Stimulated activated CD4-positive, alpha-beta T cell treated with anti-CD3 and anti-CD28 coated beads, Interleukin-1b, Interleukin-23, amount 100 ng/mL, for 1 hour (primary cell): Measurements from ENCODE around the gene TRPC6.

Experiments
- DNase-seq, 2 donors: peaks; one replicate each; pipeline ENCODE4 v3.0.0-alpha.2; 2020; ENCODE audit warnings: low read depth in 2 of 2

Gene TRPC6

DNA sequence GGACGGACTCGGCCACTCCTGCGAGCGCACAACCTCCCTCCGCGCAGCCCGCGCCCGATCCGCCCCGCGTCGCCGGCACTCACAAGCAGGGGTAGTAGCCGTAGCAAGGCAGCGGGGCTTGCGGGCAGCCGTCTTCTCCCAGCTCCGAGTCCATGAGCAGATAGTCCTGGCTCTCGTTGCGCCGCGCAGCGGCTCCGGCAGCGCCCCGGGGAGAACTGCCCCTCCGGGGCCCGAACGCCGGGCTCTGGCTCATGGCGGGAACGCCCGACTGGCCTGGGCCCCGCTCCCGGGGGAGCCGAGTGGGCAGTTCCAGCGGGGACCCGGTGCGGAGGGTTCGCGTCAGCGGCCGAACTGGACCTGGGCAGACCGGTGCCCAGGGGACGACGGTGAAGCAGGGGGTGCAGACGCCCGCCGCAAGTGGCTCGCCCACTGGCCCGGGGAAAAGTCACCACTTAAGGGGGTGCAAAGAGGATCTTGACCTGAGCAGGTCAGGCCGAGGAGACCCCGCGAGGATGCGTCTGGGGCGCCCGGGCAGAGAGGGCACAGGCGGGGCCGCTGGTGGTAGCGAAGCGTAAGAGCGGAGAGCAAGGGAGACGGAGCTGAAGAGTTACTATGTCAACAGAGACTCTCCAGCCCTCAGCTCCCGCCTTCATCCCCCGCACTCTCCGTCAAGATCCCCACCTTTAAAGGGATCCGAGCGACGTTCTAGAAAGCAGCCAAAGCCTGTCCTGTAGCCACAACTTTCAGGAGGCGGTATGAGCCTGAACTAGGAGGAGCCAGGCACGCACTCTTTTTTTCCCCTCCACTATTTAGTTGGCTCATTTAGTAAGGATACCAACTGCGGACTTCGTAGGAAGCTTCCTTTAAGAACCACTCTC, at the start of gene TRPC6:
TSS of gene TRPC6 (minus strand) at position 757 of the 878 bp plus-strand sequence. CDS start at position 253, 504 bp downstream.
- DNase-seq, result no peak

DNA sequence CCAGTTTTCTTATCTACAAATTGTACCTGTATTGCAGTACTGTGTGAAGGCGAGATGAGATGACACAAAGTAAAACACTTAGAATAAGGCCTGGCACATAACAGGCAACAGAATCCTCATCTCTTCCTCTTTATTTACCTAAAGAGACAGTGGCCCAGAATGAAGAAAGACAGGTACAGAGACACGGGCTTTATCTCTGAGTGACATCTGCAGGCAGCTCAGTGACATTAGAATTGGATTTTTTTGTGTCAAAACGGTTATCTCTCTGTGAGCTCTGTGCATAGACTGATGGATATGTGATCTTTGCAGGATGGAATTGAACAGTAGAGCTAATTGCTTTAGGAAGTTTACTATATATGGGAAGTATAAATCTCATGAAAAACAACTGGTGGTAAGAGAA, 36.2 kb upstream of the TRPC6 start:
- DNase-seq, result no peak

DNA sequence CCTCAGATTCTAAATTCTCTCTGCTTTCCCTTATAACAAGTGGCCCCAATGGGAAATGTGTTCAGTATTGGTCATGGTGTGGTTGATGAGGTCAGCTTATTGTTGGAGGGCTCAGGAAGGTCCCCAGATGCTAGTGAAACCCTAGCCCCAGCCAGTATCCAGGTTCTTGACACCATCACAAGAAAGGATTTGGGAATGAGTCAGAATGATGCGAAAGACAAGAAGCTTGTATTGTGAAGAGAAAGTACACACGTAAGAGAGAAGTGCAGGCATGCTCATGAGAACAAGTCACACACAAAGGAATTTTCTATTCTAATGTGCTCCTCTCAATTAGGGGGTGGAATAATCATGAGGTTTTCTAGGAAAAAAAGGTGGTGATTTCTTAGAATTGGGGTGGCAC, 34.9 kb upstream of the TRPC6 start:
- DNase-seq, result no peak

DNA sequence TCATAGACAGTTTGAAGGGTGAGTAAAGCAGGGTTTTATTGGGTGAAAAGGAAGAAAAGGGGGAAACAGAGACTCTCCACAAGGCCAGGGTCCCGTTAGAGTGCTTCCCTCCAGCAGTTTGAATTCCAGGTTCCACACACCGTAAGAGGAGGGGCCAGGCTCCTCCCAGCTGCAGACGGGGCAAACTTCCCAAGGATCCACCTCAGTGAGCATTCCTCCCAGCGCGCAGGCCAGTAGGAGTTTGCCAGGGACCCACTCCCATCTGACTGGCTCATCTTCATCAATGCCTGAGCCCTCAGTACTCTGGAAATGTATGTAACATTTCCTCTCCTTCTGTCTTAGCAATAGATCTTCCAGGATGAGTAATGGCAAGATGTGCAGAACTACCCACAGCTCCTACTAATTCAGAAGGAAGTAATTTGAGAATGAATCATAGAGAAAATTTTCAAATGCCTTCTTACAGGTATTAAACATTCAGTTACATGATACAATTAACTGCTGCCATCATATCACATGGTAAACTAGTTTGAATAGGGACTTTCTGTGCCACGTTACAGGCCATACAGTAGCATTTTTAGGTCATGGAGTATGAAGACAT, 34.0 kb upstream of the TRPC6 start:
- DNase-seq, result no peak

DNA sequence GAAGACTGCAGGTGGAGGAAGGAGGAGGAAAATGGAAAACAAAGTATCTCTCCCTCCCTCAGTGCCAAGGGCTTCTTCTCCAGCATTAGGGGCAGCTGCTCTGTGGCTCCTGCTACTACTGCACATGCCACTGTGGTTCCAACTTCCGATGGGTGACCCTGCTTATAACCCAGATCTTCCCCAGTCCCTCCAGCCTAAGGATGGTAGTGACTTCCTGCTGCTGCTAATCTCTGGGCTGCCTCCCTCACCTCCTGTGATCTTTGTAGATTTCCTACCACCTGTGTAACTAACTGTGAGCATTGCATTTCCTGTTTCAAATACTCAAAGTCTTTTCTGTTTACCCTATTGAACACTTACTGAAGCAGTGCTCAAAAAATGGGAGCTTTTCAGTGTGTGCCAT, 28.7 kb upstream of the TRPC6 start:
- no peak for DNase-seq

DNA sequence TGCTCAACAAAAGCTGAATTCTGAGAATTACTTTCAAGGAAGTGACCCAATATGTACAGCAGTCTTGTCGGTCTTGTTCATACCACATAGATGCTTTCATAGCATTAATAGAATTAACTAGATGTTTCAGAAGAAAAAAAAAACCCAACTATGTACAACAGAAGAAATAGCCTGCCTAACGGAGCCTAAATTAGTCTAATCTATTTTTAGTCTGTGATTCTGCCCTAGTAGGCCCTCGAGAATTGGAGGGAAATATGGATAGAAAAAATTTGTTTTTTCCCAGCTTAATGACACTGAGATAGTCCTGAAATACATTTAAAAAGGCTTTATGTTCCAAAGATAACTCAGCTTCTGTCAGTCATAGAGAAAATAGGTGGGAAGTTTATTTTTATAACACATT, 17.1 kb upstream of the TRPC6 start:
- no peak for DNase-seq

DNA sequence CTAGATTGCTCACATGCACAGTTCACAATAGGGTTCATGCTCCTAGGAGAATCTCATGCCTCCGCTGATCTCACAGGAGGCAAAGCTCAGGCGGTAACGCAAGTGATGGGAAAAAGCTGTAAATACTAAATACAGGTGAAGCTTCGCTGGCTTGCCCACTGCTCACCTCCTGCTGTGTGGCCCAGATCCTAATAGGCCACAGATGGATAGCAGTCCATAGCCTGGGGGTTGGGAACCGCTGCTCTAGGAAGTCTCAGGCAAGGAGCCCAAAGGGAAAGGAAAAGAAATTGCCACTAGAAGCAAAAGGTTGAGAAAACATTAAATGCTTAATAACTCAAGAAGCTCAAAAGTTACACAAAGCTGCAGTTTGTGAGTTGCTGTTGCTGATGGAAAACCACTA, 3.2 kb upstream of the TRPC6 start:
- DNase-seq, result no peak

DNA sequence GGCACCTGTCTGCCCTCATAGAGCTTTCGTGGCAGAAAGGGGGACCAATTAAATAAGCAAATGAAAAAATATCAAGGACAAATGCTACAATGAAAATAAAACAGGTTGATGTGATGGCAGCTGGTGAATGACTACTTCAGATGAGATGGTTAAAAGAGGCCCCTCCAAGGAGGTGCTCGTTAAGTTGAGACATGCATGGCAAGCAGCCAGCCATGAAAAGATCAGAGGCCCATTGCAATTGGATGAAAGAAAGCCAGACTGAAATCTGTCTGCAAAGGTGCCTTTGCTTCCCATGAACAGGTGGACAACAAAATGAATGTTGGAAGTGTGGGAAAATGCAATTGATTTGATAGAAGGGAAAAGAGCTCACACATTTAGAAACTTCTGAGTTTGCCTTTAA, 848 bp upstream of the TRPC6 start:
- DNase-seq, result no peak

DNA sequence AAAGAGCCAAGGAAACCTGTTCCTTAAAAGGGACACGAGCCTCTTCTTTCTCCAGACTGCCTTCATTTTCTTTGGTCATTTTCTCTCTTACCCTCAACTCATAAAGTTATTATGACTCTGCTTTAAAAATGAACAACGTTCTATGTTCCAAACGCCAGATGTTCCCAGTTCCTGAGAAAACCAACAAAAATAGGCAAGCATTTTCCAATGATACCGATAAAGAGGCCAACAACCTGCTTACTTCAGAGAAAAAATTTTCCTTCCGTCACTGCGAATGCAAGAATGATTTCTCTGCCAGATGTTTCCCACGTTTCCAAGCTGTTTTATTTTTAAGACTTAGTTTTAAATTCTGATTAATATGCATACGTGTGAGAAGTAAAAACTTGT, 315 bp upstream of the TRPC6 start:
- DNase-seq, result no peak

DNA sequence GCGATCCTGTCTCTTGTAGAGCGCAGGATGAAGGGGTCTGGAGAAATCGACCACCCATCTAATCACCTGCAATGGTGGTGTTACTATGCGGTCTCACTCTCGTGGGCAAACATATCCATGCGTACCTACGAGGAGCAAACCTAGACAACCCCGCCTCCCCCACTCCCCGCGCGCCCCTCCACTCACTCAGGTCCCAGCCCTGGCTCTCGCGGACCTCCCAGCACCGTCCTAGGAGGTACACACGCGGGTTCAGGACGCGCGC, 887 bp downstream of the TRPC6 start:
- DNase-seq, result no peak

DNA sequence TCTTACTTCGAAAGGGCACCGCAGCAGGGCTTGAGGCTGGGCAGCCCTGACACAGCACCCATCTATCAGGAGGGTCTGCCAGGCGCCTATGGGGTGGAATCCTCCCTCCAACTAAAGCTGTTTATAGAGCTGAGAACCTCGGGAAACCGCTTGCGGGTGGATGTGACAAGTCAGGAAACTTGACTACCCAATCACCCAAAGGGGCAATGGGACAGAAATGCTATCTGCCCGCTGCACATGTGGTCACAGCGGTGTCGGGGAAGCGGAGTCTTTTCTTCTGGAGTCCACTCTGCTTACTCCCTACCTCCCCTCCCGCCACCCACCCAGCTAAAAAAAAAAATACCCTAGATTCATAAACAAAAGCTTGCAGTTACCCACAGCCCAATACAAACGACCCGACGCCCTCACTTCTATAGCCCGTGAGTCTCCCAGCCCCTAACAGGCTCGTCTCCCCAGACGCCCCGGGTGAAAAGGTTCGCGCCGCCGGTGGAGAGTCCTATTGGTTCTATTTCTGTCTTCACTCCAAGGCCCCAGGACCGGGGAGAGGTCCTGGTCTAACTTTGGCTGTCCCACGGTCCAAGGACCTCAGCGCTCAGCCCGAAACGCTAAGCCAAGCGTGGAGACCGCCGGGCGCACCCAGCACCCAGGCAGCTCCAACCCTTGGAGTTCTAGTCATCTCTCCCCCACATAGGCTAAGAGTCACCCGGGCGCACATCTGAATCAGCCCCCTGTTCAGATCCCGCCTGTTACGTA, 1.4 kb downstream of the TRPC6 start:
- DNase-seq, result no peak

DNA sequence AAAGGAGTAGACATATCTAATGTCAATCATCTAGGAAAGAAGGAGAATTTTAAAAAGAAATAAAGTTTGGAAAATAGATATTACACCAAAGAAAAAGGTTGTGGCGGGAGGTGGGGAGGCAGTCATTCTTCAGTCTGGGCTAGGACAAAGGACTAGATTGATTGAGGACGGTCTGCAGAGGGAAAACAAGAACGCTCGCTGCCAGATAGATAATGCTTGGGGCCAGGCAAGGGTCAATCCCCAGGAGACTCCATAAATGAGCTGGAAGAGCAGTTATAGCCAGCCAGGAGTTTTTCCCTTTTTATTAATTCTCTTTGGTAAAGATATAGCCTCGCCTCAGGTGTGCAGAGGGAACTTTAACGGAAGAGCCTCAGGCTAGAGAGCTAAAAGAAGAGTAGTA, 6.3 kb downstream of the TRPC6 start:
- no peak for DNase-seq

DNA sequence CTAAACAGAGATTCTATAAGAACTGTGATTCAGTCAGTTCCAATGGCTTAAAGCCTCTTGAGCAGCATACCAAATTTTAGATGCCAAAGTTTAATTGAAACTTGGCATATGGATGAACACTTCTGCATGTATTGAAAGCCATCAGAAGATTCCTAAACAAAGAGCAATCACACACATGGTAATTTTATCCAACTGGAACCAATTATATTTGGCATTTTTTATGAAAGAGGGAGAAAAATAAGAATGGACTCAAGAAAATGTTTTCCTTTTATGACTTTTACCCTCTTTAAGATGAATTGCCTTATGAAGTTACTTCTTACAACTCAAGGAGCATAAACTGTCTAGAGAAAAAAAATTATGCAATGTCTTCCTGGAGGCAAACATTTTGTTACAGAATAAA, 7.4 kb downstream of the TRPC6 start:
- DNase-seq, result no peak

DNA sequence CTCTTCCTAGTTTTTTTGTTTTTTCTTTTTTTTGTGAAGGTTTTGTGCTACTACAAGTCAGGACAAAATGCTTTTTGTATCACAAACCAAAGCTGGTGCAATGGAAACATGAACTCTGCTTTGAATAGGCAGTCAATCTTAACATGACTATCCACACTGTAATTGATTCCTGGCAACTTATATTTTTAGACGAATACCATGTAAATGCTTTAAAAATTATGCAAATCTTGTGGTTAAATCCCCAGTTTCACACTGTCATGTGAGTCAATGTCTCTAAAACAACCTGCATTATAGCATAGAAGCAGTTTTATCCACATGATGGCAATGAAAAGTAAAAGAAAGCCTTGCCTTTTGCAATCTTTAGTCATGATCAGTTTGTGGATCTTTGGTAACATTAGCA, 8.9 kb downstream of the TRPC6 start:
- no peak for DNase-seq

DNA sequence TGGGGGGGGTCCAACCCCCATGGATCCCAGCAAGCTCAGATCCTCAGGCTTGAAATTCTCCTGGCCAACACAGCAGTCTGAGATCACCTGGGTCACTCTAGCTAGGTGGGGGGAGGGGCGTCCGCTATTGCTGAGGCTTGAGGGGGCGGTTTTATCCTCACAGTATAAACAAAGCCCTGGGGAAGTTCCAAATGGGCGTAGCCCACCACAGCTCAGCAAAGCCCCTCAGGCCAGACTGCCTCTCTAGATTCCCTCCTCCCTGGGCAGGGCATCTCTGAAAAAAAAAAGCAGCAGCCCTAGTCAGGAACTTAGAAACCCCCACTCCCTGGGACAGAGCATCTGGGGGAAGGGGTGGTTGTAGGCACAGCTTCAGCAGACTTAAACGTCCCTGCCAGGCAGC, 16.7 kb downstream of the TRPC6 start:
- no peak for DNase-seq

DNA sequence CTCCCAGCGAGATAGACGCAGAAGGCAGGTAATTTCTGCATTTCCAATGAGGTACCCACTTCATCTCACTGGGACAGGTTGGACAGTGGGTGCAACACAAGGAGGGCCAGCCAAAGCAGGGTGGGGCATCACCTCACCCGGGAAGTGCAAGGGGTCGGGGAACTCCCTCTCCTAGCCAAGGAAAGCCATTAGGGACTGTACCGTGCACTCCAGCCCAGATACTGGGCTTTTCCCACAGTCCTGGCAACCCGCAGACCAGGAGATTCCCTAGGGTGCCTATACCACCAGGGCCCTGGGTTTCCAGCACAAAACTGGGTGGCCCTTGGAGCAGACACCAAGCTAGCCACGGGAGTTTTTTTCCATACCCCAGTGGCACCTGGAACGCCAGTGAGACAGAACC, 17.2 kb downstream of the TRPC6 start:
- DNase-seq, result no peak

DNA sequence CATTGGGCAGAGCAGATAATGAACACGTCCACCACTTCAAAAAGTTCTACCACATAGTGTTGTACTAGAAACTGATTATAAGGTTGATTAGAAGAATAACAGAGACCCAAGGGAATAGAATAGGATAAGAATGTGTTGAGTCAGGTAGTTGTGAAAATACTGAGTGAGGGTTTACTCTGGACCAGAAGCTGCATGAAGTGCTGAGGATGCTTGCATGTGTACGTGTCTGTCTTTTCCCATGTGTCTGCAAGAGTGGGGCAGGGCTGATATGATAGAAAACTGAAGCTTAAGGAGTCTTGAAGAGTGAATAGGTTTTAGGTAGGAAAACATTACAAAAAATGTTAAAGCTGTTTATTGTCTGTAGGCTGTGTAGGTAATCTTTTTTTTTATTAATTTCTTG, 20.6 kb downstream of the TRPC6 start:
- no peak for DNase-seq

DNA sequence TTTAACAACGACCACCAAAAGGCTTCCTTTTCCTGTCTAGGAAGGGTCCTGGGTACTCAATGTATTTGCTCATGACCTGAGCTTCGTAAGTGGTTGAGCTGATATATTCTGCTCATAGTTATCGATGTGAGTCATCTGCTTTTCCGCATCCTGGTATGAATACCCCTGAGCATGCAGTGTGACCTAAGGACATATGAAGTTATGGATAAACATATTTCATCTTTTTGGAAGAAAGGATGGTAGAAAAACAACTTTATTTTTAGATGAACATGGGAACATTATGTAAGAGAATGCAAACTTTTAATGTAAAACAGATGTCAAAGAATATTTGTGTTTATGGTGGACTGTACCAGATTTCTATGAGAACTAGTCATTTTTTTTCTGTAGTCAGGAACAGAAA, 28.4 kb downstream of the TRPC6 start:
- DNase-seq, result no peak

DNA sequence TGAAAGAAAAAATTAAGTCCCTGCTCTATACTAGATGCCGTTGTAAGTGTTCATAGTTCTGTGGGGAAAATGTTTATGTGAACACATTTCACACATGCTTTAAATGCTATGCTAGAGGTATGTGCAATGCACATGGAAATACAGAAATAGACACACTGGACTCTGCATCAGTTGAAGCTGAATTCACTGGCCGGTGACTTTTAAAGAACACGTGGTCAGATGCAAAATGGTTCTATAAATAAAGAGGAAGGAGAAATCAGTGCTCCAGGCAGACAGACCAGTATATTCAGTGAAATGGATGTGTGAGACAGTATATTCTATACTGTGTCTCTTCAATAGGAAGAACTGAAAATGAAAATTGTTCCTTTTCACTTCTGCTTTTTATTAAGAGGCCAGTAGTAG, 29.9 kb downstream of the TRPC6 start:
- no peak for DNase-seq

DNA sequence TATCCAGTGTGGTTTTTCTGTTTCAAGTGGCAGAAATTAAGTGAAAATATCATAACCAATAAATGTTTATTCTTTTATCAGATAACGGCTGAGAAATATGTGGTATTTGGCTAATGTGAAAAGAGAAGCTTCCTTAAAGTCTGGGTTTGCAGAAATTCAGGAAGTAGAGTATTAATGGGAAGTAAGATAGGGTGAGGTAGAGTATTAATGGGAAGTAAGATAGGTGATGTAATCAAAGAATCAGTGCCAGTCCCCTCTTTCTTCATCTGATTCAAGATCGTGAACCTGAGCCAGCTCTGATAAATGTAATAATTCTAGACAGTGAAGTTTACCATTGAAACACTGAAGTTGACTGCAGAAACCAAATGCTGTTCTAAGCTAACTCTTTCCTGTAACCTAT, 30.9 kb downstream of the TRPC6 start:
- DNase-seq, result no peak

DNA sequence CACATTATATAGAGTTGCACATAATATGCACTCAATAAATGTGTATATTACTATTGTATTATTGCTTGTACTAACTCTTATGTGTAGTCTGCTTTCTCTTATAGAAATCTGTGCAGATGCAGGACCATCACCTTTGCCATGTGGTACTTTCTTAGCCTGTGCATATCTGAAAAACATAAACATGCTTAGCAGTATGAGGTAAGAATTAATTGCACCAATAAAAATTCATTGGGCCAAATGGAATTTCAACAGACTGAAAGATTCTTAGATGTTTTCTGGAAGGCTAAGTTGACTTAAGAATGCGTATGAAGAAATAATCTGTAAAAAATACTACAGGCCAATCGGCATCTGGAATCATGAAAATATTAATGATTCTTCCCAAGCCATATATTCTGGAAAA, 55.3 kb downstream of the TRPC6 start:
- no peak for DNase-seq

DNA sequence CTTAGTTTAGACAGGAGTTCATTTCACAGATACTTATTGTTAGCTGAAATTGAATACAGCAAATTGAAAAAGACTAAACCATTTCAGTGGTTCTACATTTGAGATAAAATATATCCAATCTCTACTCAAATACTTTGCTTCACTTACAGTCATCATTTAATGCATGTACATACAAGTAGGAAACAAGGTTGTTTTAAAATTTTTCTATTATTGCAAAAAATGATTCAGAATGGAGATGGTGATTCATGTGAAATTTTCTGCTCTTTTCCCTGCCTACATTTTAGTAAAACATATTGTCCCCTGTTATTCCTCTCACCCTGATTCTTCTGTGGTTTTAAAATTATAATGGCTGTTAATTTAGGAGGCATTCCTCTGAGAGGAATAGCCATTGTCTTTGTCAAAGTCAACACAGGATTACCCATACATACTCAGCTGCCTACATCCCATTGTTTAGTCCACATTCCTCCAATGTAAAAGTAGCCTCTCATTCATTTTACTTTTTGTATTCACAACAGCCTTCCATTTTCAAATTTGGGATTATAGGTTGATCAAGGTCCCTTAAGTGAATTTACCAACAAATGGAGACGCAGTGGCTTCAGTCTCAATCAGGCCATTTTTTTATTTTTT, 60.1 kb downstream of the TRPC6 start:
- DNase-seq, result no peak

DNA sequence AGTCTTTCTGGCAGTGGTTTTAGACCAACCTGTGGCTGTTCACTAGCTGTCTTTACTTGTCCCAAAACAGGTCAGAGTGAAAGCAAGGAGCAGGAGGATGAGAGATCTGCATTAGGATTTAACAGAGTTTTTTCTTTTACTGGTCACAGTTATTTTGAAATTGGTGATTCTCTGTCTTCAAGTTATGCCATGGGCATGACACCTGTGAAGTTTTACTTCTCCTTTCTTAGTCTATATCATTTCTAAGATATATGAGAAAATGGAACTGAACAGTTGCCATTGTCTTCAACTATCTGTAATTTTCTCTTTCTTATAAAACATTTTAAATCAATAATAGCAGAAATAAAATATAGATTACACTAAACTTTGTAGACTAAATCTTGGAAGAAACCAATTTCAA, 60.6 kb downstream of the TRPC6 start:
- DNase-seq, result no peak
